Hepatocyte (in vitro differentiated cells): ENCODE measurements around the gene SDF4. TPM values are rescaled to one million over a fixed set of nuclear protein-coding genes. Genes with fewer than 3 reads are reported as not detected.

Experiments used
- DNase-seq: peaks from one replicate; pipeline ENCODE4 v3.0.0-alpha.2; 2016; ENCODE audit warnings: low spot score
- H2AFZ ChIP-seq: fragments of 200-600 bp; sonication (generic); 2 replicates; pipeline ENCODE4 v1.6.0; 2016; ENCODE audit warnings: antibody characterized with exemption, mild to moderate bottlenecking
- H3K27ac ChIP-seq: fragments of 200-600 bp; sonication (generic); 2 replicates; pipeline ENCODE4 v1.5.1; 2016; ENCODE audit warnings: mild to moderate bottlenecking
- H3K27me3 ChIP-seq: fragments of 200-600 bp; sonication (generic); 2 replicates; pipeline ENCODE4 v1.6.1; 2016
- H3K36me3 ChIP-seq: fragments of 200-600 bp; sonication (generic); replicated peaks from 2 replicates; pipeline ENCODE4 v1.5.1; 2016; ENCODE audit warnings: low read depth; ENCODE audit not compliant: insufficient read depth
- H3K4me1 ChIP-seq: fragments of 200-600 bp; sonication (generic); 2 replicates; pipeline ENCODE4 v1.5.1; 2016; ENCODE audit warnings: mild to moderate bottlenecking, moderate library complexity; ENCODE audit not compliant: insufficient read depth
- H3K4me2 ChIP-seq: fragments of 200-600 bp; sonication (generic); 2 replicates; pipeline ENCODE4 v1.6.0; 2016
- H3K4me3 ChIP-seq: fragments of 200-600 bp; sonication (generic); 2 replicates; pipeline ENCODE4 v1.5.1; 2016; ENCODE audit warnings: mild to moderate bottlenecking
- H3K79me2 ChIP-seq: fragments of 200-600 bp; sonication (generic); 2 replicates; pipeline ENCODE4 v1.6.0; 2017; ENCODE audit warnings: mild to moderate bottlenecking
- H3K9me2 ChIP-seq: fragments of 200-600 bp; sonication (generic); replicated peaks from 2 replicates; pipeline ENCODE4 v1.6.0; 2017; ENCODE audit warnings: mild to moderate bottlenecking; ENCODE audit not compliant: insufficient read depth
- H3K9me3 ChIP-seq: fragments of 200-600 bp; sonication (generic); 2 replicates; pipeline ENCODE4 v1.5.1; 2016; ENCODE audit warnings: low read depth, mild to moderate bottlenecking
- H4K20me1 ChIP-seq: fragments of 200-600 bp; sonication (generic); 2 replicates; pipeline ENCODE4 v1.6.0; 2016; ENCODE audit warnings: mild to moderate bottlenecking; ENCODE audit not compliant: insufficient read depth, poor library complexity, severe bottlenecking
- CTCF ChIP-seq: fragments of 200-600 bp; sonication (generic); IDR thresholded peaks from 2 replicates; pipeline ENCODE4 v1.5.1; 2016; ENCODE audit warnings: antibody characterized with exemption, mild to moderate bottlenecking; ENCODE audit not compliant: poor library complexity
- EZH2 ChIP-seq: fragments of 200-600 bp; sonication (generic); IDR thresholded peaks from 2 replicates; pipeline ENCODE4 v1.6.1; 2016; ENCODE audit warnings: antibody characterized with exemption, mild to moderate bottlenecking, borderline replicate concordance
- EZH2phosphoT487 ChIP-seq: fragments of 200-600 bp; sonication (generic); IDR thresholded peaks from one replicate; pipeline ENCODE4 v1.6.1; 2018; ENCODE audit warnings: antibody characterized with exemption, mild to moderate bottlenecking, low read depth, moderate library complexity; ENCODE audit not compliant: unreplicated experiment, severe bottlenecking
- WGBS: methylation state at CpG from one replicate; pipeline ENCODE4 v1.1.6; 2016; ENCODE audit warnings: low lambda C conversion rate; ENCODE audit errors: missing lambda C conversion rate; 5-methylcytosine and 5-hydroxymethylcytosine counted together
- polyA plus RNA-seq: library from polyadenylated mRNA; unstranded; fragments of >200 nt; fragmentation: Nextera tagmentation; extraction: Ambion mirVana; gene quantifications from 2 replicates; pipeline ENCODE4 v1.2.1, GENCODE V29; 2016
- total RNA-seq: library from RNA; depleted of rRNA; stranded (reverse); fragments of >200 nt; gene quantifications from 2 replicates; pipeline ENCODE4 v1.2.3, GENCODE V29; 2014

SDF4 gene
- total and polyA plus RNA-seq, 2 experiments from 2014 or later: 156 to 296 TPM

- Histone ChIP-seq H3K27ac (no peak overlapping the region), H3K79me2 (no peaks in the 10 kb centered on the region), H3K9me2 (no peaks in the 10 kb centered on the region), H3K4me2 (no peak overlapping the region), H4K20me1 (no peaks in the 10 kb centered on the region), H3K4me3 (no peak overlapping the region), H3K9me3 (no peaks in the 10 kb centered on the region), H3K36me3 (no peaks in the 10 kb centered on the region), H3K27me3 (no peaks in the 10 kb centered on the region), H3K4me1 (peaks cover 25% of the 10 kb centered on the region), H2AFZ (no peak overlapping the region)
- 76% methylated on average over 3 of the region's 11 CpGs for WGBS
- no peak for DNase-seq
- TF ChIP-seq CTCF (no peak), EZH2phosphoT487 (no peak), EZH2 (no peak)
Measured at GRCh38 chr1:1240348-1240732, 8.5 kb upstream of the SDF4 start.

GRCh38 chr1:1239614-1240347 lies 8.0 kb upstream of the SDF4 start:
- Histone ChIP-seq H3K9me2 (no peaks in the 10 kb centered on the region), H4K20me1 (no peaks in the 10 kb centered on the region), H2AFZ (no peak overlapping the region), H3K27ac (no peak overlapping the region), H3K79me2 (no peaks in the 10 kb centered on the region), H3K4me2 (no peak overlapping the region), H3K4me3 (no peak overlapping the region), H3K9me3 (no peaks in the 10 kb centered on the region), H3K36me3 (no peaks in the 10 kb centered on the region), H3K27me3 (no peaks in the 10 kb centered on the region), H3K4me1 (peaks cover 25% of the 10 kb centered on the region)
- no peak for DNase-seq
- no peak for TF ChIP-seq EZH2
- no peak for TF ChIP-seq EZH2phosphoT487
- TF ChIP-seq CTCF: no peak
- WGBS: 55% methylated on average over 26 of the region's 30 CpGs

DNA sequence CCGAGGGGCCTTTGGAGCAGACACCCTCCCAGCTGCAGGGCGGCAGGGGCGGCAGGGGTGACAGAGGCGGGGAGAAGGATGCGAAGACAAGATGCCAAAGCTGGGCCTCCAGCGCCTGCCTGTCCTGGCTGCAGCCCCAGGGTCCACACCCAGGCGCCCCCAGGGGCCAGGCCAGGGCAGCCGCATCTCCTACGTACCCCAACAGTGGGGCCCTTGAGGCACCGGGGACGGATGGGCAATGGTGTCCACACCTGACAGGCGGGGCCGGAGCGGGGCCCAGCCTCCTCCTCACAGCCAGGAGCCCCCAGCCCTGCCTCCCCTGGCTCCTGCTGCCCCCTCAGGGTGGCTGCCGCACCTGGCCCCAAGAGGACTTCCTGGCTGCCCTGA lies 7.4 kb upstream of the SDF4 start:
- Histone ChIP-seq H3K4me1 (peaks cover 25% of the 10 kb centered on the region), H3K4me2 (no peak overlapping the region), H2AFZ (no peak overlapping the region), H3K79me2 (peaks cover 4% of the 10 kb centered on the region), H3K27ac (no peak overlapping the region), H3K9me2 (no peaks in the 10 kb centered on the region), H4K20me1 (no peaks in the 10 kb centered on the region), H3K36me3 (no peaks in the 10 kb centered on the region), H3K4me3 (no peak overlapping the region), H3K9me3 (no peaks in the 10 kb centered on the region), H3K27me3 (no peaks in the 10 kb centered on the region)
- no peak for DNase-seq
- WGBS: 66% methylated on average over 14 of the region's 15 CpGs
- no peak for TF ChIP-seq CTCF
- no peak for TF ChIP-seq EZH2phosphoT487
- no peak for TF ChIP-seq EZH2
